Gastrocnemius medialis (tissue), 4 donors: ENCODE results near the gene ADH1A.

Experiments used
- CTCF ChIP-seq, 5 experiments: fragments of 450-650 bp in 3 of 5; fragments of 200-600 bp in 2 of 5; sonication (generic) in 2 of 5; IDR thresholded peaks in 4 of 5; conservative IDR thresholded peaks in 1 of 5; 1 replicate in 4 of 5; 2 replicates in 1 of 5; pipeline ENCODE4 v1.5.1; 2016 to 2019; ENCODE audit warnings: antibody characterized with exemption in 5 of 5, mild to moderate bottlenecking in 3 of 5, moderate library complexity in 3 of 5
- POLR2A ChIP-seq, 2 donors: fragments of 450-650 bp; IDR thresholded peaks; one replicate each; pipeline ENCODE4 v1.6.1; 2017; ENCODE audit warnings: antibody characterized with exemption in 2 of 2, mild to moderate bottlenecking in 2 of 2, moderate library complexity in 2 of 2

GRCh38 chr4:99248714-99249113 lies 42.1 kb downstream of the ADH1A start:
- TF ChIP-seq CTCF (IDR thresholded peaks at IDR 0.05 in 4 of 5, conservative IDR thresholded peaks at IDR 0.05 in 1 of 5), result no peak
- no peak for TF ChIP-seq POLR2A (IDR thresholded peaks at IDR 0.05)
